ENCODE results near the gene MROH2A.

MROH2A gene

DNA sequence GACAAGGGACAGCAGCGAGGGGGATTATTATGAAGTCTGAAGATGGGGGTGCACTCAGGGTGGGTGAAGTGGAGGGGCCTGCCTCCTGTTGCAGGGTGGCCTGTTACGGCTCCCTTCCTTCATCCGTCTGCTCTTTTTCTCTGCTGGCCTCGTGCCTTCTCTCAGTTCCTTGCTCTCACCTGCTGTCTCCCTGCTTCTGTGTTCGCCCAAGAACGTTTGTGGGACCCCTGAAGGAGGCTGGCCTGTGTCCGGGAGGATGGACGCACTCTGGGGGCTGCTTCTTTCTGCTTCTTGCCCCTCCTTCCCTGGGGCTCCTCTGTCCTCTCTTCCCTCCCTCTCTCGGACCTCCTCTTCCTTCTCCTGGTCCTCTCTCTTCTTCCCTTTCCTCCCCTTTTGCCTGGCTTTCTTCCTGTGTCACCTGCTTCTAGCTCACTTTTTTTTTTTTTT lies 13.8 kb downstream of the MROH2A start:
- DNase-seq, result no peak
- TF ChIP-seq CTCF (IDR thresholded peaks at IDR 0.05; ENCODE audit: low read depth, low read length), result no peak
- no peaks in the 10 kb centered on the region for H3K27me3 ChIP-seq
- H3K9me3 ChIP-seq, result no peaks in the 10 kb centered on the region
- no peak overlapping the region for H3K4me3 ChIP-seq (ENCODE audit: low read depth, low read length)
- H3K36me3 ChIP-seq, result no peaks in the 10 kb centered on the region
- H3K4me1 ChIP-seq, result no peaks in the 10 kb centered on the region

DNA sequence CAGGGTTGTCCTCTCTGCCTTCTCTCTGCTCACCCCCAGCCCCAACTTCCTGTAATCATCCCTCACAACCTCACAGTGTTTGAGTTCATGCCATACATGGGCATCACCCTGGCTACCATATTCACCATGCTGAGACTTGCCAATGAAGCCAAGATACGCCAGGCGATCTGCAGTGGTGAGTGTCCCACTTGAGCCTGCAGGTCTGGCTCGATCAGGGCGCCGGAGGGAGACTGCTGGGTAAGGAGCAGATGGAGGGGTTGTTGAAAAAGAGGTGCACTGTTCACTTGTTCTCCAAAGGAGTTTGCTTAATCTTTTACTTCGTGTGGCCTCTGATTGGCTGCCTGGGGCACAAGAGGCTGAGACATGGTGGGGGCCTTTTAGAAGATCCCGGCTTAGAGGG lies 14.6 kb downstream of the MROH2A start:
- no peak for DNase-seq
- Histone ChIP-seq H3K27me3 (no peaks in the 10 kb centered on the region), H3K36me3 (no peaks in the 10 kb centered on the region), H3K4me3 (ENCODE audit: low read depth, low read length) (no peak overlapping the region), H3K4me1 (no peaks in the 10 kb centered on the region), H3K9me3 (no peaks in the 10 kb centered on the region)
- TF ChIP-seq CTCF (IDR thresholded peaks at IDR 0.05; ENCODE audit: low read depth, low read length), result no peak

GRCh38 chr2:233793465-233794127 lies 15.5 kb downstream of the MROH2A start:
- Histone ChIP-seq H3K4me1 (no peaks in the 10 kb centered on the region), H3K27me3 (no peaks in the 10 kb centered on the region), H3K36me3 (no peaks in the 10 kb centered on the region), H3K4me3 (ENCODE audit: low read depth, low read length) (no peak overlapping the region), H3K9me3 (no peaks in the 10 kb centered on the region)
- no peak for DNase-seq
- no peak for TF ChIP-seq CTCF (IDR thresholded peaks at IDR 0.05; ENCODE audit: low read depth, low read length)

GRCh38 chr2:233794128-233794658 lies 16.1 kb downstream of the MROH2A start:
- DNase-seq, result no peak
- Histone ChIP-seq H3K36me3 (no peaks in the 10 kb centered on the region), H3K4me3 (ENCODE audit: low read depth, low read length) (no peak overlapping the region), H3K4me1 (no peaks in the 10 kb centered on the region), H3K27me3 (no peaks in the 10 kb centered on the region), H3K9me3 (no peaks in the 10 kb centered on the region)
- no peak for TF ChIP-seq CTCF (IDR thresholded peaks at IDR 0.05; ENCODE audit: low read depth, low read length)

DNA sequence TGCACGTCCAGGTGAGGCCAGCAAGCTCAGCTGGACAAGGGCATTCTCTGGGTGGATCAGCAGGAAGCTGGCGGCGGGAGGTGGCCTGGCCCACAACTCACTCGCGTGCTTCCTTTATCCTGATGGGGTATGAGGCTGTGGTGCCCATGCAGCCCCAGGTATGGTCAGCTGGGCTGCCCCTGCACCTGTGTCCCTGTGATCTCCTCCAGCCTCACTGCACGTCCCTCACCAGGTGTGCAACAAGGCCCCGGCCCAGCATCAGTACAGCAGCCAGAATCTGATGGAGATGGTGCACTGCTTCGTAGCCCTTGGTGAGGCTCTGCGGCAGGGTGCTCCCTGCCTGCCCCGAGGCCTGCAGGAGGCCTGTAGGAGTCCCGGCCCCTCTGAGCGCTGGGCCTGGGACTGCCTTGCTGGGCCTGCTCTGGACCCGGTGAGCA lies 17.6 kb downstream of the MROH2A start:
- Histone ChIP-seq H3K27me3 (no peaks in the 10 kb centered on the region), H3K4me3 (ENCODE audit: low read depth, low read length) (no peak overlapping the region), H3K36me3 (no peaks in the 10 kb centered on the region), H3K4me1 (no peaks in the 10 kb centered on the region), H3K9me3 (no peaks in the 10 kb centered on the region)
- TF ChIP-seq CTCF (IDR thresholded peaks at IDR 0.05; ENCODE audit: low read depth, low read length), result no peak
- DNase-seq, result no peak

GRCh38 chr2:233796254-233796653 lies 18.1 kb downstream of the MROH2A start:
- Histone ChIP-seq H3K9me3 (no peaks in the 10 kb centered on the region), H3K4me3 (ENCODE audit: low read depth, low read length) (no peak overlapping the region), H3K4me1 (no peaks in the 10 kb centered on the region), H3K36me3 (no peaks in the 10 kb centered on the region), H3K27me3 (no peaks in the 10 kb centered on the region)
- no peak for TF ChIP-seq CTCF (IDR thresholded peaks at IDR 0.05; ENCODE audit: low read depth, low read length)
- DNase-seq, result no peak

All from BE2C (cell line).